ENCODE data around the gene FBXO31.

FBXO31 gene

DNA sequence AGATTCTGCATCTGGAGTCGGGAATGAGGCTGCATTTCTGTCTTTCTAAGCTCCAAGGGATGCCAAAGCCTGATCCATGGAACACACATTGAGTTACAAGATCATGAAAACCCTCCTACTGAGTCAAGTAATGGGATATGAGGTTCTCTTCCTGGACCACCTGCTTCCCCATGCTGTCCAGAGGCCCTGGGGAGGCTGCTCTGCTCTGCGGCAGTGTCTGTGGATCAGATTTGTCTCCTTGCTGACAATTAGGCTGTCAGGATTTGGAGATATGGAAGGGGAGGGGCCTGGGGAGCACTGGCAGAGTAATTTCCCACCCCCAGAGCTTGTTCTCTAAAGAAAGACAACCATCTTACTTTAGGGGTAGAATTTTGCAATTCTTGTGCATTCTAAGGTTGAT lies 99.4 kb downstream of the FBXO31 start:
- DNase-seq (ENCODE audit: low spot score), result peak; percentile 61

DNA sequence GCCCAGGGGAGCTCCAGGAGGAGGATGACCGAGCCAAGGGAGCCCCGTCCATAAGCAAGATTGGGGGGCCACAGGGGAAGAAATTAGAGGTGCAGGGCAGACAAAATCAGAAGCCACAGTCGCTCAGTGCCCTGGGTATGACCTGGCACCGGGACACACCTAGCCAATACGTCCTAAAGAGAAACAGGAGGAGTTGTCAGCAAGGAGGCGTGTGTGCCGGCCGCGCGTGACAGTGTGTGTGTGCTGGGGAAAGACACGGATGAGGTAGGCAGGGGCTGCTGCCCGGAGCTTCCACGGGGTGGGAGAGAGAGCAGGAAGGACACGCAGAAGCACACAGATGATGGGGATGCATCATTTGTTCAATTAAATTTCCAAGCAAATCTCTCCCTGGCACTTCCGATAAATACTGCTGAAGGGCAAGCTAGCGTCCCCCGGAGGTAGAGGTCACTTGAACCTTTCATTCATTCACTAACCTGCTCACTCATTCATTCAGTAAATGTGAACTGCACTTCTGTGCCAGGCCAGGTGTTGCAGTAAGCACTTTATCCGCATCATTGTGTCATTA lies 104.4 kb downstream of the FBXO31 start:
- DNase-seq (ENCODE audit: low spot score), result no peak

DNA sequence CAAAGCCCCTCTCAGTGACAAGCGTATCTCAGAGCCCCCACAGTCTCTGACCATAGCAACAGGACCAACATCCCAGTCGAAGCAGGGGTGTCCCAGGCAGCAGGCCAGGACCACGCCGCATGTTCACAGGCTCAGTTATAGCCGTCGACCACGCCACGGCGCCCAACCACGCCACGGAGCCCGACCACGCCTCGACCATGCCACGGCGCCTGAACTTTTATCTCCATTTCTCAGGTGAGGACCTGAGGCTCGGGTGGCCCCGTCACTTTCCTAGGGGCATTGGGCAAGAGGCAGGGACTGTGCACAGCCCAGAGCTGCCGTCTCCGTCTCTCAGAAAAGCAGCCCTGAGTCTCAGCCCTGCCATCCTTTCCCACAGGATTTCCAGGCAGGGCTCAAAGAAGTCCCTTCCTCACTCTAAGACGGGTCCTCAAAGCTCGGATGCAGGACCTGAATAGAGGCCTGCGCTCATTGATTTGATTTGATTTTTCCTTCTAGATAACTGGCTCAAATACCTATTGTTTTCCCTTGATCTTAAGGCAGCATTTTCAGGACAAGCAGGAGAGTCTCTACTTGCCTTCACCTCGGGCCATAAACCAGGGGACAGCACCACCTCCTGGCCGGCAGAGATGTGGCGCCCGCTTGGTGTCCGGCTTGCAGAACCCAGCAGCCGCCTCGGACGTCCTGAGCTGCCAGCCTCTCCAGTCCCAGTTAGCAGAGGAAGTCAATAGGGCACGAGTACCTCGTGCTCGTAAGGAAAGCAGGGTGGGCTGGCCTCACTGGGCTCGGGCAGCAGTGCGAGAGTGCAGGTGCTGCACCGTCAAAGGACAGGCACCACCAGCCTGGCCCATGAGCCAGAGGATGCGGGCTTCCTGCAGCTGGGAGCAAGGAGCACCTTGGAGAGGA lies 105.1 kb downstream of the FBXO31 start:
- peak; percentile 69 for DNase-seq (ENCODE audit: low spot score)

Measured in SK-N-DZ (cell line).